ENCODE data around the gene FOXB1. TPM values are rescaled to one million over a fixed set of nuclear protein-coding genes. Genes with fewer than 3 reads are reported as not detected.

FOXB1 gene
- total RNA-seq, 4 donors from 2014 or later = not detected

GRCh38 chr15:59991834-59992233, 12.3 kb upstream of the FOXB1 start:
- H3K27me3 ChIP-seq = peaks cover 46% of the 10 kb centered on the region
- WGBS, 2 donors = 35 to 44% methylated on average over 2 of the region's 2 CpGs
- H3K27ac ChIP-seq = no peak overlapping the region
- intact Hi-C loops (cut with DNase I) = no loop called here
- no peak for TF ChIP-seq POLR2A (IDR thresholded peaks at IDR 0.05)
- TF ChIP-seq CTCF (IDR thresholded peaks at IDR 0.05) = no peak
- H3K4me1 ChIP-seq = peaks cover 0 to 5% of the 10 kb centered on the region in 2 donors
- no peak overlapping the region for H3K4me3 ChIP-seq (replicated peaks in 1 of 3)
- DNase-seq = no peak
- no peaks in the 10 kb centered on the region for H3K36me3 ChIP-seq
- no peaks in the 10 kb centered on the region for H3K9me3 ChIP-seq

GRCh38 chr15:59993041-59993750, 10.9 kb upstream of the FOXB1 start:
- Histone ChIP-seq H3K4me3 (replicated peaks in 1 of 3) (no peak overlapping the region), H3K27me3 (peaks cover 60% of the 10 kb centered on the region), H3K27ac (no peak overlapping the region), H3K9me3 (no peaks in the 10 kb centered on the region), H3K4me1 (peaks cover 5 to 11% of the 10 kb centered on the region in 2 donors), H3K36me3 (no peaks in the 10 kb centered on the region)
- intact Hi-C loops (cut with DNase I) = no loop called here
- no peak for DNase-seq
- TF ChIP-seq POLR2A (IDR thresholded peaks at IDR 0.05) = no peak
- WGBS, 2 donors = 27 to 33% methylated on average over 26 to 35 of the region's 35 CpGs

DNA sequence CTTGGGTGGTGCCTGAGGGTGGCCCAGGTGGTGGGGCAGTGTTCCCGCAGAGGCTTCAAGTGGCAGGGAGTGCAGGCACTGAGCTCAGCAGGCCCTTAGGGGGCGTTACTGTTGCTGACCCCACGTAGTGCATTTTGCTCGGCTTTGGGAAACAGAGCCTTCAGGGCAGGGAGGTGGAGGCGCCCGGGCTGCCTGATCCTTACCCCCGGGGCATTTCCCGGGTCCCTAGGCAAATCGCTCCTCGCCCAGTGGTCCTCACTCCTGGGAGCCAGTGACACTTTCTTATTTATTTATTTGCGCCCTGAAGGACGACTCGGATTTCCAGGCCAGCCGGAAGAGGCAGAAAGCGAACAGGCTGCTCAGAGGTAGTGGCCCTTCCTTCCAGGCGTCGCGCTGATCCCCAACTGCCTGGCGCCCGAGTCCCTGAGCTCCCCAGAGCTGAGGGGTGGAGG, 10.1 kb upstream of the FOXB1 start:
- WGBS, 2 donors = 7 to 9% methylated on average over 19 to 20 of the region's 20 CpGs
- H3K27ac ChIP-seq = no peak overlapping the region
- H3K4me1 ChIP-seq = peaks cover 5 to 11% of the 10 kb centered on the region in 2 donors
- H3K4me3 ChIP-seq (replicated peaks in 1 of 3) = no peak overlapping the region
- H3K27me3 ChIP-seq = peaks cover 68% of the 10 kb centered on the region
- H3K36me3 ChIP-seq = no peaks in the 10 kb centered on the region
- TF ChIP-seq POLR2A (IDR thresholded peaks at IDR 0.05) (no peak), CTCF (IDR thresholded peaks at IDR 0.05) (no peak)
- intact Hi-C loops (cut with DNase I) = no loop called here
- H3K9me3 ChIP-seq = no peaks in the 10 kb centered on the region
- DNase-seq = no peak

- no peak overlapping the region for H3K27ac ChIP-seq
- H3K4me3 ChIP-seq (replicated peaks in 1 of 3) = no peak overlapping the region
- TF ChIP-seq CTCF (IDR thresholded peaks at IDR 0.05) (no peak), POLR2A (IDR thresholded peaks at IDR 0.05) (no peak)
- 5 to 7% methylated on average over 8 of the region's 8 CpGs for WGBS, 2 donors
- H3K27me3 ChIP-seq = peaks cover 73% of the 10 kb centered on the region
- H3K4me1 ChIP-seq = peaks cover 5 to 11% of the 10 kb centered on the region in 2 donors
- no peaks in the 10 kb centered on the region for H3K9me3 ChIP-seq
- H3K36me3 ChIP-seq = no peaks in the 10 kb centered on the region
- no peak for DNase-seq
- intact Hi-C loops (cut with DNase I) = no loop called here
These were observed 9.6 kb upstream of the FOXB1 start for GRCh38 chr15:59994526-59994887.

DNA sequence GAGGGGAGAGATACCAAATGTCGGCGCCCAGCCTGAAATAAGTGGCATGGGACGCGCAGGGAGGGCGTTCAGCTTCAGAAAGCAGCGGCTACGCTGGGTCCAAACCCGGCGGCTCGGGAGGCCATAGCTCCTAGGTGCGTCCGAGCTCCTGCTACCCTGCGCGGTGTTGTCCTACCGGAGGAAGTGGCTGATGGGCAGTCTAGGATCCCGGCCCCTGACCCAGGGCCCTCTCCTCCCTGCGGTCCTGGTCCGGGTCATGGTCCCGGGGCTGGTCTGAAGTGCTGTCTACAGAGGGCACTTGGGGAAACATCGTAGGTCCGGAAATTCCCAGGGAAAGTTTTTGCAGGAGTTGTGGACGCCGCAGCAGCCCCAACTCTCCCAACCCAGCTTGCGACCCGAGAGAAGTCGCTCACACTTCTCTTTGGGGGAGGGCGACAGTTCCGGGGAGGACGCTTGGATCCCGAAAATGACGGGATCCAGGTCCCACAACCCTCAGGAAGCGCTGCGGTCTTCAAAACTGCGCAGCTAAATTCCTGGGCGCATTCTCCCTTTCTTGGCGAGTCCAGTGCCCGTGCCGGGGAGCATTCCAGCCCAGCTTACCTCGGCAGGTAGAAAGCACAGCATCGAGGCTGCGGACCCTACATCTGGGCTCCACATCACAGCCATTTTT, 9.1 kb upstream of the FOXB1 start:
- H3K27me3 ChIP-seq = peaks cover 78% of the 10 kb centered on the region
- no peaks in the 10 kb centered on the region for H3K9me3 ChIP-seq
- peaks cover 5 to 11% of the 10 kb centered on the region in 2 donors for H3K4me1 ChIP-seq
- no peak for DNase-seq
- H3K4me3 ChIP-seq (replicated peaks in 1 of 3) = no peak overlapping the region
- intact Hi-C loops (cut with DNase I) = no loop called here
- WGBS, 2 donors = 3 to 5% methylated on average over 28 to 39 of the region's 41 CpGs
- no peak overlapping the region for H3K27ac ChIP-seq
- no peaks in the 10 kb centered on the region for H3K36me3 ChIP-seq
- TF ChIP-seq CTCF (IDR thresholded peaks at IDR 0.05) (no peak), POLR2A (IDR thresholded peaks at IDR 0.05) (no peak)

Measured in thyroid gland (tissue), 4 donors.